ENCODE measurements around the gene C16orf95.

DNA sequence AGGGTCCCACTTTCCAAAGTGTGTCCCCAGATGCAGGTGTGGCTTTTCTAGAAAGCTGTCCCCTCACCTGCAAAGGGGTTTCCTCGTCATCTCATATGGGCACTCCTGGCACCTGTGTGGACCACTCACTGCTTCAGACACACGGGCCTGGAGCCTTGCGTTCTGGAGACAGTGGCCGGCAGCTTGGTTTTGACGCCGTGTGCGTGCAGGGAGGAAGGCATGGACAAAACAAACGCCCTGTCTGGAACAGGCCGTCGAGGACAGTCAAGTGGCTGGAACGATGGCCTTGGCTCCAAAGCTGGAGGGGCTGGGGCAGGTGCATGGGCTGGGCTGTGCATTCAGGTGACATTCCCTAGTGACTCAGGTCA, 13.0 kb upstream of the C16orf95 start:
- no peak for TF ChIP-seq POLR2A (IDR thresholded peaks at IDR 0.05)
- TF ChIP-seq, protein P1, sequence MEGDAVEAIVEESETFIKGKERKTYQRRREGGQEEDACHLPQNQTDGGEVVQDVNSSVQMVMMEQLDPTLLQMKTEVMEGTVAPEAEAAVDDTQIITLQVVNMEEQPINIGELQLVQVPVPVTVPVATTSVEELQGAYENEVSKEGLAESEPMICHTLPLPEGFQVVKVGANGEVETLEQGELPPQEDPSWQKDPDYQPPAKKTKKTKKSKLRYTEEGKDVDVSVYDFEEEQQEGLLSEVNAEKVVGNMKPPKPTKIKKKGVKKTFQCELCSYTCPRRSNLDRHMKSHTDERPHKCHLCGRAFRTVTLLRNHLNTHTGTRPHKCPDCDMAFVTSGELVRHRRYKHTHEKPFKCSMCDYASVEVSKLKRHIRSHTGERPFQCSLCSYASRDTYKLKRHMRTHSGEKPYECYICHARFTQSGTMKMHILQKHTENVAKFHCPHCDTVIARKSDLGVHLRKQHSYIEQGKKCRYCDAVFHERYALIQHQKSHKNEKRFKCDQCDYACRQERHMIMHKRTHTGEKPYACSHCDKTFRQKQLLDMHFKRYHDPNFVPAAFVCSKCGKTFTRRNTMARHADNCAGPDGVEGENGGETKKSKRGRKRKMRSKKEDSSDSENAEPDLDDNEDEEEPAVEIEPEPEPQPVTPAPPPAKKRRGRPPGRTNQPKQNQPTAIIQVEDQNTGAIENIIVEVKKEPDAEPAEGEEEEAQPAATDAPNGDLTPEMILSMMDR (IDR thresholded peaks at IDR 0.05): no peak
